Stimulated activated naive CD8-positive, alpha-beta T cell treated with anti-CD3 and anti-CD28 coated beads, Interleukin-15, Interleukin-2, amounts not matched to agents 100 U/mL and 50 U/mL, for 24 hours (primary cell): ENCODE data around the gene MCRIP2.
A peak's percentile ranks its signal among the peaks of the same experiment; 100 is the strongest.
"Not testable (repeated sequence)": the region's sequence is repeated elsewhere in the genome, so short reads cannot be mapped to it uniquely, and the experiment has no call there.

ENCODE experiments used
- ATAC-seq: fragments of 150-1000 bp; cut with Tn5 transposase; one replicate; pipeline ENCODE4 v1.10.0; 2021
- DNase-seq: peaks from one replicate; pipeline ENCODE4 v3.0.0; 2021

MCRIP2 gene, protein sequence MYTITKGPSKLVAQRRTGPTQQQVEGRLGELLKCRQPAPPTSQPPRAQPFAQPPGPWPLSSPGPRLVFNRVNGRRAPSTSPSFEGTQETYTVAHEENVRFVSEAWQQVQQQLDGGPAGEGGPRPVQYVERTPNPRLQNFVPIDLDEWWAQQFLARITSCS

GRCh38 chr16:641326-642188 lies at the start of gene MCRIP2:
Gene MCRIP2 (plus strand): TSS chr16:641828. CDS start chr16:641992, 164 bp downstream.
- ATAC-seq (peak; percentile 67), DNase-seq (peak; percentile 86)

GRCh38 chr16:591892-592517 lies 49.6 kb upstream of the MCRIP2 start:
- DNase-seq (no peak), ATAC-seq (no peak)

DNA sequence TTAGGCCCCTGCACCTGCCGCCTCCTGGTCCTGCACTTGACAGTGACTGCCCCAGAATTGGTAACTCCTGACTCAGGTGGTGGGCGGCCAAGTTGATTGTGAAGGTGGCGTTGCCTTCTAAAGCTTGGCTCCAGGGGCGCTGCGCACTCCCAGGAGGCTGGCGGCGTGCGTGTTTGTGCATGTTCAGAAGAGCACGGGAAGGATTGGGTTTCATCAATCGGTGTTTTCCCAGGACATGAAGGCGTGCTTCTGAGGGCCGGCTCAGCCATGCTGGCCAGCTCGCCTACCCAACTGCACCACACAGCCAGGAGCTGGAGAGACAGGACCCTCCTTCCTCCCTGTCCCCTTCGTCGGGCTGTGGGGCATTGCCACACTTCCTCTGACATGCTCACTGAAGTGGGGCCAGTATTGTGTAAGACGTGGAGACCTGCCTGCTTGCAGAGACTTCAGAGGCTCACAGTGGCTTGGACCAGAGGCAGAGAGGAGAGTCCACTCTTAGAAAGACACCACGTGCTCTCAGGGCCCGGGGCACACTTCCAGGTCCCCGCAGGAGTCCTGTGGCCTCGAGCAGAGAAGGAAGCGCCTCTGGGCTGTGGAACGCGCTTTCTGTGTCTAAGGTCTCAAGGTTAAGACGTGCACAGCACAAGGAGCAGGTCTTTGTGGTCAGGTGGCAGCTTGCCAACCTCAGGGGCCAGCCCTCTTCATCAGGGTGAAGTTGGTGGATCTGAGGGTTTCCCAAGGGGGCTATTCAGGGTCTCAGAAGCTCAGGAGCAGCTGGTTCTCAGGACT lies 48.9 kb upstream of the MCRIP2 start:
- ATAC-seq: no peak
- no peak for DNase-seq

- ATAC-seq: no peak
- DNase-seq: no peak
Observed at GRCh38 chr16:593406-593805, 48.2 kb upstream of the MCRIP2 start.

GRCh38 chr16:593807-594206 lies 47.8 kb upstream of the MCRIP2 start:
- ATAC-seq (no peak), DNase-seq (no peak)

- DNase-seq (no peak), ATAC-seq (no peak)
Observed at GRCh38 chr16:595094-595528, 46.5 kb upstream of the MCRIP2 start.

DNA sequence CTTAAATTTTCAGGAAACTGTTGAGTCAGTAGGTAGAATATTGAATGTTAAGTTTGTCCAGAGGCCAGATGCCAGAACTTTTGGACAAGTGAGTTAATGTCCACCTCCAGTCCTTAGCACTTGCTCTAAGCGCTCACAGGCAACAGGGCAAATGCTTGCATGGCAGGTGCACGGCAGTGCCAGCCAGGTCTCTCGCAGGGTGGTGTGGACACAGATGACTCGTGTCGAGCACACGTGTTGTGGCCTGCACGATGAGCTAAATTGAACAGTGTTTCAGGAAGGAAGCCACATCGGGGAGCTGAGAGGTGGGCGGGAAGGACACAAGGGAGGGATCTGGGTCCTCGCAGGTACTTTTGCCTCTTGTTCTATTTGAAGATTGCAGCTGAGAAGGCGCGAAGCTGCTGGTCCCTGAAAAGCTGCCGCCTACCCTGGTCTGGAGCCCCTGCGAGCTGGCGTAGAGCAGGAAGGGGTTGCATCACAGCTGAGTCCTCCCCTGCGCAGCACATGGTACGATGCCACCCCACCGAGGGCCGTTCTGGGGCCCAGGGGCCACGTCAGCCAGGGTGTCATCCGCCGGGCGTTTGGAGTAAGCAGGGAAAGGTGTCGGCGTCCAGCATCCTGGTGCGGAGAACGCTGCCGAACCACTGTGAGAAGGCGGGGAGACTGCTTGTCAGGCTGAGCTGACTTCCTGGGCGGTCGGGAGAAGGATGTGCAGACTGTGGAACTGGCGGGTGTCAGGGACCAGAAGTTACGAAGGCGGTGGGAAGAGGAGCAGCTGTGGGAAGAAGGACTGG lies 45.5 kb upstream of the MCRIP2 start:
- ATAC-seq (no peak), DNase-seq (no peak)

GRCh38 chr16:596736-597060 lies 44.9 kb upstream of the MCRIP2 start:
- no peak for ATAC-seq
- no peak for DNase-seq

DNA sequence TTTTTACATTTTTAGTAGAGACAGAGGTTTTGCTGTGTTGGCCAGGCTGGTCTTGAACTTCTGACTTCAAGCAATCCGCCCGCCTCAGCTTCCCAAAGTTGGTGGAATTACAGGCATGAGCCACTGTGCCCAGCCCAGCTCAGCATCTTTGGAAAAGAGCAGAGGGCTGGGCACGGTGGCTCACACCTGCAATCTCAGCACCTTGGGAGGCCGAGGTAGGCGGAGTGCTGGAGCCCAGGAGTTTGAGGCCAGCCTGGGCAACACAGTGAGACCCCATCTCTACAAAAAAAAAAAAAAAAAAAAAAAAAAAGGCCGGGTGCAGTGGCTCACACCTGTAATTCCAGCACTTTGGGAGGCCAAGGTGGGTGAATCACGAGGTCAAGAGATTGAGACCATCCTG lies 44.0 kb upstream of the MCRIP2 start:
- not testable (repeated sequence) for ATAC-seq

GRCh38 chr16:598823-599739 lies 42.5 kb upstream of the MCRIP2 start:
- ATAC-seq: no peak

More for the DNA sequence above, 44.0 kb upstream of the MCRIP2 start:
- not testable (repeated sequence) for DNase-seq

GRCh38 chr16:600781-601180 lies 40.8 kb upstream of the MCRIP2 start:
- no peak for DNase-seq
- peak; percentile 43 for ATAC-seq

More at GRCh38 chr16:598823-599739, 42.5 kb upstream of the MCRIP2 start:
- DNase-seq: no peak

GRCh38 chr16:603933-604332 lies 37.7 kb upstream of the MCRIP2 start:
- ATAC-seq: no peak
- no peak for DNase-seq

- no peak for ATAC-seq
- DNase-seq: no peak
Observed at GRCh38 chr16:606656-607307, 34.8 kb upstream of the MCRIP2 start.

DNA sequence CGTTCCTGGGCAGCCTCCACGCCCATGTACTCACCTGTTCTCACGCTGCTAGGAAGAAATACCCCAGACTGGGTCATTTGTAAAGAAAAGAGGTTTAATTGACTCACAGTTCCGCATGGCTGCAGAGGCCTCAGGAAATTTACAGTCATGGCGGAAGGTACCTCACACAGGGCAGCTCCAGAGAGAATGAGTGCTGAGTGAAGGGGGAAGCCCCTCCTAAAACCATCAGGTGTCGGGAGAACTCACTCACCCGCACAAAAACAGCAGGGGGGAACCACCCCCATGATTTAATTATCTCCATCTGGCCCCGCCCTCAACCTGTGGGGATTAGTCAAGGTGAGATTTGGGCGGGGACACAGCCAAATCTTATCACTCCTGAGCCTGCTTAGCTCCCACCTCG lies 33.6 kb upstream of the MCRIP2 start:
- ATAC-seq: peak; percentile 96

GRCh38 chr16:609316-609715 lies 32.3 kb upstream of the MCRIP2 start:
- DNase-seq: no peak
- no peak for ATAC-seq

More for the DNA sequence above, 33.6 kb upstream of the MCRIP2 start:
- DNase-seq: peak; percentile 69

DNA sequence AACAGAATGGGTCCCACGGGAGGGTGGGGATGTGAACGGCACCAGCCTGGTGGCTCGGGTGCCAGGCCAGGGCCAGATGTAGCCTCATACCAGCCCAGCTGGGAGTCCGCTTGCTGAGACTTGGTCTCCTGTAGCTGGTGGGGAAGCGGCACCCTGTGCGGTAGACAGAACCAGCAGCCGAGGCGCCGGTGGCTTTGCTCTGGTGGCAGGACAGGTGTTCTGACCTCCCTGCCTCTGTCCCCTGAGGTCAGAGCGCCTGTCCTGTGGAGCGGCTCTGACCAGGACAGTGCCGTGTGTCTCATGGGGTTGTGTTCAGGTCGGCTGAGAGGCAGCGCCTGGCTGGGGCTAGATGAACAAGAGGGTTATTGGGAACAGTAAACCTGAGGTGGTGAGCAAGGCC lies 31.6 kb upstream of the MCRIP2 start:
- no peak for ATAC-seq
- no peak for DNase-seq

- DNase-seq (peak; percentile 80), ATAC-seq (peak; percentile 67)
Observed at GRCh38 chr16:610513-611381, 30.9 kb upstream of the MCRIP2 start.

DNA sequence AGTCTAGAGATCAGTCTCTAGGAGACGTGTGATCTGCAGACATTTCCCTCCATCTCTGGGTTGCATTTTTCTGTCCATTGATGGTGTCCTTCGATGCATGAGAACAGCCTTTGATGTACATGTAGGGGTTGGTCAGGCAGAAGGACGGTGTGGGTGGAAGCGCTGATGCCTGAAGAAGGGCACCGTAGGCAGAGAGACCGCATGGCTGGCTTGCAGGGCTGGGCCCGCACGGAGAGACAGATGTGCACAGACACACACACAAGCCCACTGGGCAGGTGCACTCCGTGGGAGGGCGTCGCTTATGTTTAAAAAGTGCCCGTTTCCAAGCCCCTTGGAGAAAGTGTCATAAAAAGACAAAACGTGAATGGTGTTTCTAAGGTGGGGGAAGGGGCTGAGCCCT lies 26.5 kb upstream of the MCRIP2 start:
- DNase-seq (no peak), ATAC-seq (no peak)
